ENCODE measurements around the gene AGRP. TPM values are rescaled to one million over a fixed set of nuclear protein-coding genes. Genes with fewer than 3 reads are reported as not detected.
"Not testable (repeated sequence)": the region's sequence is repeated elsewhere in the genome, so short reads cannot be mapped to it uniquely, and the experiment has no call there.

AGRP gene
- polyA plus RNA-seq, 1 donor (not counting 4 experiments of a cell fraction or from before 2014, with no cell fraction given): not detected

- dilution Hi-C loops (cut with MboI; ENCODE audit: extremely low pct_ligation_motif_present, low sequenced_read_pairs): no loop called here
- Histone ChIP-seq H3K27ac (ENCODE audit: control insufficient read depth, insufficient read depth, low read length) (no peak overlapping the region), H2AFZ (ENCODE audit: control insufficient read depth, low read length) (no peak overlapping the region), H3K9me3 (ENCODE audit: control insufficient read depth, low read depth, low read length) (no peaks in the 10 kb centered on the region), H3K4me2 (ENCODE audit: control insufficient read depth, extremely low read depth, insufficient read depth, low read depth, low read length) (no peak overlapping the region), H3K27me3 (ENCODE audit: control insufficient read depth, extremely low read depth, insufficient read depth, low read length) (no peaks in the 10 kb centered on the region), H3K4me1 (ENCODE audit: control insufficient read depth, extremely low read depth, insufficient read depth, low read length) (no peaks in the 10 kb centered on the region), H3K4me3 (ENCODE audit: control insufficient read depth in 2 of 3, extremely low read depth in 1 of 3, insufficient read depth in 2 of 3, low read depth in 1 of 3, low read length in 3 of 3) (no peak overlapping the region), H4K20me1 (ENCODE audit: control insufficient read depth, extremely low read depth, insufficient read depth, low read length) (no peaks in the 10 kb centered on the region), H3K9ac (ENCODE audit: control insufficient read depth, extremely low read depth, insufficient read depth, low read length) (no peak overlapping the region), H3K9me1 (ENCODE audit: control insufficient read depth, extremely low read depth, insufficient read depth, low read length) (no peaks in the 10 kb centered on the region), H3K36me3 (ENCODE audit: control insufficient read depth in 2 of 2, extremely low read depth in 1 of 2, insufficient read depth in 2 of 2, low read length in 2 of 2) (no peaks in the 10 kb centered on the region), H3K79me2 (ENCODE audit: control insufficient read depth, insufficient read depth, low read length) (no peaks in the 10 kb centered on the region)
- DNase-seq (ENCODE audit: low read depth, low spot score): no peak
- TF ChIP-seq CTCF (optimal IDR thresholded peaks at IDR 0.05 in 1 of 3, IDR thresholded peaks at IDR 0.05 in 1 of 3, conservative IDR thresholded peaks at IDR 0.05 in 1 of 3; ENCODE audit: extremely low read depth in 1 of 3, insufficient read depth in 2 of 3, low read length in 3 of 3) (no peak), EZH2 (IDR thresholded peaks at IDR 0.05; ENCODE audit: low read length) (no peak)
- no peak for FAIRE-seq
Measured at GRCh38 chr16:67489401-67490083, 6.2 kb upstream of the AGRP start.

GRCh38 chr16:67487561-67487960, 4.2 kb upstream of the AGRP start:
- H3K9me1 ChIP-seq (ENCODE audit: control insufficient read depth, extremely low read depth, insufficient read depth, low read length); H3K4me3 ChIP-seq (ENCODE audit: control insufficient read depth in 2 of 3, extremely low read depth in 1 of 3, insufficient read depth in 2 of 3, low read depth in 1 of 3, low read length in 3 of 3); H3K9me3 ChIP-seq (ENCODE audit: control insufficient read depth, low read depth, low read length); H3K27me3 ChIP-seq (ENCODE audit: control insufficient read depth, extremely low read depth, insufficient read depth, low read length); H4K20me1 ChIP-seq (ENCODE audit: control insufficient read depth, extremely low read depth, insufficient read depth, low read length); H3K79me2 ChIP-seq (ENCODE audit: control insufficient read depth, insufficient read depth, low read length); H3K27ac ChIP-seq (ENCODE audit: control insufficient read depth, insufficient read depth, low read length); DNase-seq (ENCODE audit: low read depth, low spot score); H3K4me1 ChIP-seq (ENCODE audit: control insufficient read depth, extremely low read depth, insufficient read depth, low read length); dilution Hi-C loops (cut with MboI; ENCODE audit: extremely low pct_ligation_motif_present, low sequenced_read_pairs); H3K9ac ChIP-seq (ENCODE audit: control insufficient read depth, extremely low read depth, insufficient read depth, low read length); H3K4me2 ChIP-seq (ENCODE audit: control insufficient read depth, extremely low read depth, insufficient read depth, low read depth, low read length); H3K36me3 ChIP-seq (ENCODE audit: control insufficient read depth in 2 of 2, extremely low read depth in 1 of 2, insufficient read depth in 2 of 2, low read length in 2 of 2); FAIRE-seq; H2AFZ ChIP-seq (ENCODE audit: control insufficient read depth, low read length): not testable (repeated sequence)

GRCh38 chr16:67486805-67487204, 3.5 kb upstream of the AGRP start:
- Histone ChIP-seq H3K9ac (ENCODE audit: control insufficient read depth, extremely low read depth, insufficient read depth, low read length) (no peak overlapping the region), H4K20me1 (ENCODE audit: control insufficient read depth, extremely low read depth, insufficient read depth, low read length) (no peaks in the 10 kb centered on the region), H3K4me2 (ENCODE audit: control insufficient read depth, extremely low read depth, insufficient read depth, low read depth, low read length) (no peak overlapping the region), H3K9me3 (ENCODE audit: control insufficient read depth, low read depth, low read length) (no peaks in the 10 kb centered on the region), H3K4me1 (ENCODE audit: control insufficient read depth, extremely low read depth, insufficient read depth, low read length) (peaks cover 6% of the 10 kb centered on the region), H3K36me3 (ENCODE audit: control insufficient read depth in 2 of 2, extremely low read depth in 1 of 2, insufficient read depth in 2 of 2, low read length in 2 of 2) (no peaks in the 10 kb centered on the region), H3K9me1 (ENCODE audit: control insufficient read depth, extremely low read depth, insufficient read depth, low read length) (no peaks in the 10 kb centered on the region), H3K4me3 (ENCODE audit: control insufficient read depth in 2 of 3, extremely low read depth in 1 of 3, insufficient read depth in 2 of 3, low read depth in 1 of 3, low read length in 3 of 3) (no peak overlapping the region), H3K79me2 (ENCODE audit: control insufficient read depth, insufficient read depth, low read length) (peaks cover 2% of the 10 kb centered on the region), H2AFZ (ENCODE audit: control insufficient read depth, low read length) (no peak overlapping the region), H3K27me3 (ENCODE audit: control insufficient read depth, extremely low read depth, insufficient read depth, low read length) (no peaks in the 10 kb centered on the region), H3K27ac (ENCODE audit: control insufficient read depth, insufficient read depth, low read length) (no peak overlapping the region)
- no peak for DNase-seq (ENCODE audit: low read depth, low spot score)
- dilution Hi-C loops (cut with MboI; ENCODE audit: extremely low pct_ligation_motif_present, low sequenced_read_pairs): no loop called here
- TF ChIP-seq EZH2 (IDR thresholded peaks at IDR 0.05; ENCODE audit: low read length) (no peak), CTCF (optimal IDR thresholded peaks at IDR 0.05 in 1 of 3, IDR thresholded peaks at IDR 0.05 in 1 of 3, conservative IDR thresholded peaks at IDR 0.05 in 1 of 3; ENCODE audit: extremely low read depth in 1 of 3, insufficient read depth in 2 of 3, low read length in 3 of 3) (no peak)
- no peak for FAIRE-seq

All from keratinocyte (primary cell).